ENCODE results near the gene LCORL.

The LCORL gene

DNA sequence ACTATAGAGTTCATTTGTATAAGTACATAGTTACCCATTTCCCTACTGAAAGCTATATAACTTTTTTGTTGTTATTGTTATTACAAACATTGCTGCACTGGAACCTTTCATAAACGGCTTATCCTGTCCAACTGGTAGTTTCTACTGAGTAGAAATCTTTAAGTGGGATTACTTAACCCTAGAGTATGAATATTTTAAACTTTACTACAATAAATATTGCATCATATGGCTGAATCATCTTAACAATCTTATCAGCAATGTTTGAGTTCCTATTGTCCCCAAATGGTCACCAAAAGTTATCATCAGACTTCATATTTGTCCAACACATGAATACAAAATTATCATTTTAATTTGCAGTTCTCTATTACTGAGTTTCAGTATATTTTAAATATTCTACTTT lies 40.5 kb downstream of the LCORL start:
- H3K36me3 Mint-ChIP-seq: peaks cover 23% of the 10 kb centered on the region
- no peaks in the 10 kb centered on the region for H3K27me3 Mint-ChIP-seq
- no peaks in the 10 kb centered on the region for H3K4me1 Mint-ChIP-seq
- H3K4me3 Mint-ChIP-seq: no peak overlapping the region
- no peak overlapping the region for H3K27ac Mint-ChIP-seq
- H3K9me3 Mint-ChIP-seq: peaks cover 28% of the 10 kb centered on the region
- no peak for ATAC-seq

DNA sequence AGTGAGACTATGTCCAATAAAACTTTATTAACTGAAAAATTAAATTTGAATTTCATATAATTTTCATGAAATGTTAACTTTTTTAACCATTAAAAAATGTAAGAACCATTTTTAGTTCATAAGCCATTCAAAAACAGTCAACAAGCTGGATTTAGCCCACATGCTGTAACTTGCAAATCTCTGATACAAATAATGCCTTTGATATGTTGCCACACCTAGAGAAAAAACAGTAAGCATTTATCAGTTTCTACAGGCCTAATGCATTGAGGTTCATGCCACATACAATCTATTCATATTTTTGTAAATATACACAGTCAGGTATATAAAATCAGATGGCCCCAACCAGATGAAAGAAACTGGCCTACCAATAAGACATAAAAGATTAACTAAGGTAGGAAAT lies 52.8 kb downstream of the LCORL start:
- Mint-ChIP-seq H3K4me1 (no peaks in the 10 kb centered on the region), H3K27me3 (no peaks in the 10 kb centered on the region), H3K36me3 (peaks cover 6% of the 10 kb centered on the region), H3K4me3 (no peak overlapping the region), H3K27ac (no peak overlapping the region), H3K9me3 (no peaks in the 10 kb centered on the region)
- ATAC-seq: no peak

DNA sequence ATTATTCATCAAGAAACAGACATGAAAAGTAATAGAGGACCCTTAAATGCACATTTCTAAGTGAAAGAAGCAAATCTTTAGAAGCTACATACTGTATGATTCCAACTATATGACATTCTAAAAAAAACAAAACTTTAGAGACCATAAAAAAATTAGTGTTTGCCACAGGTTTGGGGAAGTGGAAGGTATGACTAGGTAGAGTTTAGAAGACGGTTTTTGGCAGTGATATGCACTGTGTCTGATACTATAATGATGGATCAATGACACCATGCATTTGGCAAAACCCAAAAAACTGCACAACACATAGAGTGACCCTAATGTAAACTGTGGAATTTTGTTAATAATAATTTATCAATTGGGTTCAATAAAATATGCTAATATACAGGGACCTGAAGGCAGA lies 54.5 kb downstream of the LCORL start:
- Mint-ChIP-seq H3K4me3 (no peak overlapping the region), H3K27me3 (no peaks in the 10 kb centered on the region), H3K9me3 (no peaks in the 10 kb centered on the region), H3K27ac (no peak overlapping the region), H3K36me3 (peaks cover 6% of the 10 kb centered on the region), H3K4me1 (no peaks in the 10 kb centered on the region)
- ATAC-seq: no peak

DNA sequence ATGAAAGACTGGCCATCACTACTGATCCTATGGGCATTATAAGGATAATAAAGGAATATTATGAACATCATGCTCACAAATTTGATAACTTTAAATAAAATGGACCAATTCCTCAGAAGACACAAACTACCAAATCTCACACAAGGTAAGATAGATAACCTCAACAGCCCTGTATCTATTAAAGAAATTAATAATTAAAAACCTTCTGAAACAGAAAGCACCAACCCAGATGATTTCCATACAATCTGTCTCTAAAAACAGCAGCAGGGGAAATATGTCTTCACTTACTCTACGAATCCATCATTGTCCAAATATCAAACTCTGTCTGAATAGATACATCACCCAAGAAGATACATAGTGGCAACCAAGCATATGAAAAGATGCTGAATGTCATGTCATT lies 55.2 kb downstream of the LCORL start:
- Mint-ChIP-seq H3K27me3 (no peaks in the 10 kb centered on the region), H3K27ac (no peak overlapping the region), H3K9me3 (no peaks in the 10 kb centered on the region), H3K36me3 (peaks cover 6% of the 10 kb centered on the region), H3K4me1 (no peaks in the 10 kb centered on the region), H3K4me3 (no peak overlapping the region)
- no peak for ATAC-seq

DNA sequence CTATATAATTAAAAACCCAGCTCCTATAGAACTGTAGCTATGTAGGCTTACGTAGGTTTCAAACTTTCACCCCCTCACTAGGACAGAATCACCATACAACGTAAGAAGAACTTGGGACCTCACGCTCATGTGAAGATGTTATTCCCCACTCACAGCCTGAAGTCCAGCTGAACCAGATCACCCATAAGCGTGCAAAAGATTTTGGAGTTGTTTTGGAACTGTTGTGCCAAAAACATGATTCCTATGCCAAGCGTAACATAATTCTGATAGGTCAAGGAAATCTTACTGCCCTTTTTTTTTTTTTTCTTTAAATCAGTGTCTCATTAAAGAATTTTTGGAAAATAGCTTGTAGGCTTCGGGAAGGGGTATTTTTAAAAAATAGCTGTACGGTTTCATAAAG lies 57.0 kb downstream of the LCORL start:
- H3K4me3 Mint-ChIP-seq: no peak overlapping the region
- H3K36me3 Mint-ChIP-seq: peaks cover 4% of the 10 kb centered on the region
- H3K27me3 Mint-ChIP-seq: no peaks in the 10 kb centered on the region
- no peaks in the 10 kb centered on the region for H3K4me1 Mint-ChIP-seq
- H3K9me3 Mint-ChIP-seq: no peaks in the 10 kb centered on the region
- H3K27ac Mint-ChIP-seq: no peak overlapping the region
- ATAC-seq: no peak

DNA sequence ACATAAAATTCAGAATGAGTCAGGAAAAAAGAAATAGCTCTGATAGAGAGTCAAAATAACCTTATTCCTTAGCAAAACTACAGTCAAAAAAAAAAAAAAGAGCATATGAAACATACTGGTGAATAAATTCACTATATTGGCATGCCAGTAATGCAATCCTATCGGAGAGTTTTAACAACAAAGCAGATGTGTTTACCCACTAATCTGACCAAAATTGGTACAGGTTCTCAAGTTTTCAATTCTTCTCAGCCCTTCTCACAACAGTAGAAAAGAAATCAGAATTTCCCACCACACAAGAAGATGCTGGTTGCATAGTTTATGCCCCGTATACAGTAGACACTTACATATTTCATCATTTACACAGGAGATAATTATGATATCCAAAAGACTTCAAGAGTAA lies 59.4 kb downstream of the LCORL start:
- Mint-ChIP-seq H3K27me3 (no peaks in the 10 kb centered on the region), H3K4me1 (no peaks in the 10 kb centered on the region), H3K4me3 (no peak overlapping the region), H3K9me3 (peaks cover 2% of the 10 kb centered on the region), H3K36me3 (peaks cover 19% of the 10 kb centered on the region), H3K27ac (no peak overlapping the region)
- no peak for ATAC-seq

DNA sequence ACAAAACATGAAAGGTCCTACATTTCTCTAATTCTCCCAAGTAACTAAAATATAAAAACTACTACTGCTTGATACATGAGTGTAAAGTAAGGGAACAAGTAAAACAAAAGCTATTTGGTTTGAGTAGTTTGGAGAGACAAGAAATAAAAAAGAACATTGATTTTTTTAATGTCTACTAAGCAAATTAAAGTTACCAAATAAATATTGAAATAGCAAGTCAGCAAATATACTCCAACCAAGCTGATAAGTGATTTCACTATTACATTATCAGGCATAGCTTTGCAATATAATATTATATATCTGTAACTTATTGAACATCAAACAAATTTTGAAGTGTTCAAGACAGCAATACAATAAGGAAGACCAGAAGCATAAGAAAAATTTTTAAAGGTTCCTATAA lies 60.3 kb downstream of the LCORL start:
- Mint-ChIP-seq H3K27me3 (no peaks in the 10 kb centered on the region), H3K4me3 (no peak overlapping the region), H3K4me1 (no peaks in the 10 kb centered on the region), H3K9me3 (peaks cover 7% of the 10 kb centered on the region), H3K27ac (no peak overlapping the region), H3K36me3 (peaks cover 29% of the 10 kb centered on the region)
- ATAC-seq: no peak

DNA sequence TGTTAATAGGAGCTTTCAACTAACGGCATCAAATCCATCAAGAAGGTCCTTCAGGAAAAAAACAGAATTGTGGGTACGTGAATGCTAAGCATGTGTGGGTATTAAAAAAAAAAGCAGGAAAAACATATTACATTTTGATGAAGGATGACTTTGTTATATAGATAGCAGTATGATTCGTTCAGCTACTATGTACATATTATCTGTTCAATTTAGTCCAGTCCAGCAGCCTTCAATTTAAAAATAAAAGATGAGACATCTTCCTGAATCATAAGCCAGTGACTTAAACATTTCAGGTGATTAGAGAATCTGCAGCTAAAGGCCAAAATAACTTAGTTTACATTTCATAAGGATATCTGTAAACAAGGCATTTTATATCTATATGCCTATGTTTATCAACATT lies 63.4 kb downstream of the LCORL start:
- ATAC-seq: no peak
- H3K36me3 Mint-ChIP-seq: peaks cover 59% of the 10 kb centered on the region
- H3K27ac Mint-ChIP-seq: no peak overlapping the region

DNA sequence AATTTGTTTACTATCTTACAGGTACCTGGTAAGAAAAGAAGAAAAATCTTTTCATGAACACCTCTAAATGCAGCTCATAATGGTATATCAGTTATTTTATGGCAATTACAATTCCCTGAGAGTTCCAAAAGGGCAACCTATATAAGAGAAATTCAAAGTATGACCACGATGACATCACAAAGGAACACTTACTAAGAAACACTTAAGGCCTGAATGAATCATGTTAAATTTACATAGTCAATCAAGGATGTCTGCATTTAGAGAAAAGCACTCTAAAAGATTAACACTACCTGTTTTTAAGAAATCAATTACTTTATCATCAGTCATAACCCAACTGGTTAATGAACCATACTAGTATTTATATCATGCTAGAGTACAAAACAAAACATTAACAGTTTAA lies 63.9 kb downstream of the LCORL start:
- Mint-ChIP-seq H3K27ac (no peak overlapping the region), H3K27me3 (no peaks in the 10 kb centered on the region), H3K4me1 (no peaks in the 10 kb centered on the region), H3K36me3 (peaks cover 64% of the 10 kb centered on the region), H3K9me3 (peaks cover 9% of the 10 kb centered on the region), H3K4me3 (no peak overlapping the region)
- no peak for ATAC-seq

More for the DNA sequence above, 63.4 kb downstream of the LCORL start:
- Mint-ChIP-seq H3K27me3 (no peaks in the 10 kb centered on the region), H3K9me3 (peaks cover 9% of the 10 kb centered on the region), H3K4me1 (no peaks in the 10 kb centered on the region), H3K4me3 (no peak overlapping the region)

DNA sequence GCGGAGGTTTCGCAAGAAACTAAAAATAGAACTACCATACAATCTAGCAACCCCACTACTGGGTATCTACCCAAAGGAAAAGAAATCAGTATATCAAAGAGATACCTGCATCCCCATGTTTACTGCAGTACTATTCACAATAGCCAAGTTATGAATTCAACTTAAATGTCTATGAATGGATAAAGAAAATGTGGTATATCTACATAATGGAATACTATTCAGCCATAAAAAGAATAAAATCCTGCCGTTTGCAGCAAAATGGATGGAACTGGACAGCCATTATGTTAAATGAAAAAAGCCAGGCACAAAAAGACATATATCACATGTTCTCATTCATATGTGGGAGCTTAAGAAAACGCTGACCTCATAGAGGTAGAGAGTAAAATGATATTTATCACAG lies 65.3 kb downstream of the LCORL start:
- Mint-ChIP-seq H3K4me3 (no peak overlapping the region), H3K36me3 (peaks cover 71% of the 10 kb centered on the region), H3K27me3 (no peaks in the 10 kb centered on the region), H3K27ac (no peak overlapping the region), H3K4me1 (no peaks in the 10 kb centered on the region), H3K9me3 (peaks cover 9% of the 10 kb centered on the region)
- ATAC-seq: no peak

DNA sequence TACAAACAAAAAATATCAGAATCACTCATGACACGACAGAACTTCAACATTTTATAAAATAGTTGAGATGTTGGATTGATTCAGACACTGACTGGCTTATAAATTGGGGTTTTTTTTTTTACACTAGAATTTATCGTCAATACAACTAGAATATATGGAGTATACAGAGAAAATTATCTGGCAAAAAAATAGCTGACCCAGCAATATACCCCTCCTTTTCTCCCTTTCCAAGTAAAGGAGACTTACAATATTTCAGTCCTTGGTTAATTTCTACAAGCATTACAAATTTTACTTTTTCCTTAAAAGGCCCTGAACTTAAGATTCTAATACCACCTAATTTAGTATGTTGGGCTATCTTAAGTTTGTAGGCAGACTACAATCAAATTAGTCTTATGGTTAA lies 76.3 kb downstream of the LCORL start:
- Mint-ChIP-seq H3K4me1 (peaks cover 6% of the 10 kb centered on the region), H3K27ac (no peak overlapping the region), H3K4me3 (no peak overlapping the region), H3K27me3 (no peaks in the 10 kb centered on the region), H3K9me3 (no peaks in the 10 kb centered on the region), H3K36me3 (peaks cover 27% of the 10 kb centered on the region)
- ATAC-seq: no peak

DNA sequence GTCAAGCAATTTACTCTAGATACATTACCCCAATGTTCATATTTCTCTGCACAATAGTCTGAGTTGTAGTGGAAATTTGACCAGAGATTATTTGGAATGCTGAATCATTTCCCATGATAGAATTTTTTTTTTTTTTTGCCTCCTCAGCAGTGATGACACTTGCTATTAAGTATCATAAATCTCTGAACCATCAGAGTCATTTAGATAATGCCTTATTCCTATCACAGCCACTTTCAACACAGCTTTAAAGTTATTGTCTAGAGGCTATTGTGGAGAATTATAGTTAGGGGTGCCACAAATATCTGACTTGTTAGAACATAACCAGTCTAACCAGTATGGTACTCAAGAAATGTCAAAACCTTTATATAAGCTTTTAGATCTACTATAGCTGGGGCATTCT lies 79.8 kb downstream of the LCORL start:
- no peak for ATAC-seq
- Mint-ChIP-seq H3K27ac (no peak overlapping the region), H3K9me3 (no peaks in the 10 kb centered on the region), H3K36me3 (peaks cover 27% of the 10 kb centered on the region), H3K27me3 (no peaks in the 10 kb centered on the region), H3K4me1 (no peaks in the 10 kb centered on the region), H3K4me3 (no peak overlapping the region)

DNA sequence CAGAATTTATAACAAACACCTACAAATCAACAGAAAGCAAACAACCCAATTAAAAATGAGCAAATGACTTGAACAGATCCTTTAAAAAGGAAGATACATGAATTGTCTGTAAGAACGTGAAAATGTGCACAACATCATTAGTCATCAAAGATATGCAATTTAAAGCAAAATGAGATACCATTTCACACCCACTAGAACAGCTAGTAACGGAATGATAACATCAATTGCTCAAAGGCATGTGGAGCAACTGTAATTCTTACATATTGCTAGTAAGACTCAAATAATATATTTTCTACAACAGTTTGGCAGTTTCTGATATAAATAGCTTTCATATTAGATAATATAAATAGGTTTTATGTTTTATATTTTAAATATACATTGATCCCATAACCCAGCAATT lies 82.5 kb downstream of the LCORL start:
- Mint-ChIP-seq H3K27me3 (no peaks in the 10 kb centered on the region), H3K27ac (no peak overlapping the region), H3K4me3 (no peak overlapping the region), H3K4me1 (no peaks in the 10 kb centered on the region), H3K36me3 (peaks cover 43% of the 10 kb centered on the region), H3K9me3 (peaks cover 3% of the 10 kb centered on the region)
- no peak for ATAC-seq

DNA sequence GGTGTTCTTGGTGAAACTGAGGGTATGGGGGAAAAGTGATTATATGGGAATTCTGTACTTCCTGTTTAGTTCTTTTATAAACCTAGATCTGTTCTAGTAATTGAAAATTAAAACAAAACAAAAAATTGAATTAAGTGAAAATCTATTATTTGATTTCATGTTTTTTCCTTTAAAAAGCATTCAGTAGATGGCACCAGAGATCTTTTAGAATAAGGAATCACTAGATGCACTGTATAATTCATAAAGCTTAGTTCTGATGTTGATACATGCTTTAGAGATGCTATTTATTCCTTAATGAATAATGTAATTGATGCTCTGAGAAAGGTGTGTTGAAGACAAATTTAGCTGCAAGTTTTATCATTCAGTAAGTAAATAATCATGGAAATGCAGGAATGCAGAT lies 87.3 kb downstream of the LCORL start:
- no peak overlapping the region for H3K4me3 Mint-ChIP-seq
- no peaks in the 10 kb centered on the region for H3K27me3 Mint-ChIP-seq
- H3K36me3 Mint-ChIP-seq: peaks cover 65% of the 10 kb centered on the region
- ATAC-seq: no peak
- H3K4me1 Mint-ChIP-seq: no peaks in the 10 kb centered on the region
- H3K27ac Mint-ChIP-seq: no peak overlapping the region
- peaks cover 12% of the 10 kb centered on the region for H3K9me3 Mint-ChIP-seq

DNA sequence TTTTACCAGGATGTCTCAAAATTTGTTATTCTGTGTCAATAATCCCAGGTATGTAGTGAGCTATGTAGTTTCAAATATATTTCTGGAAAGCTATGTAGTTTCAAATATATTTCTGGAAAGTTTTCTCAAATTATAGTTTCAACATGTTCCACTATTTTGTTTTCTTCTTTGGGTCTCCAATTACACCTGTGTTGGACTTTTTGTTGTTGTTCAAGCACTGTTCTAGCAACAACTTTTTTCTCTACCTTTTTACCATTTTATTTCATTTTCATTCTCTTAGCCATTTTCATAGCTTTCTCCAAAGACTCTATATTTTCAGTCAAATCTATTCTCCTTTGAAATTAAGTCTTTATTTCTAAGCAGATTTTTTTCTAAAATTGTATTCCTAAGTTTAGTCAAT lies 88.4 kb downstream of the LCORL start:
- Mint-ChIP-seq H3K4me3 (no peak overlapping the region), H3K36me3 (peaks cover 62% of the 10 kb centered on the region), H3K27me3 (no peaks in the 10 kb centered on the region), H3K9me3 (peaks cover 12% of the 10 kb centered on the region), H3K27ac (no peak overlapping the region), H3K4me1 (no peaks in the 10 kb centered on the region)
- ATAC-seq: no peak

DNA sequence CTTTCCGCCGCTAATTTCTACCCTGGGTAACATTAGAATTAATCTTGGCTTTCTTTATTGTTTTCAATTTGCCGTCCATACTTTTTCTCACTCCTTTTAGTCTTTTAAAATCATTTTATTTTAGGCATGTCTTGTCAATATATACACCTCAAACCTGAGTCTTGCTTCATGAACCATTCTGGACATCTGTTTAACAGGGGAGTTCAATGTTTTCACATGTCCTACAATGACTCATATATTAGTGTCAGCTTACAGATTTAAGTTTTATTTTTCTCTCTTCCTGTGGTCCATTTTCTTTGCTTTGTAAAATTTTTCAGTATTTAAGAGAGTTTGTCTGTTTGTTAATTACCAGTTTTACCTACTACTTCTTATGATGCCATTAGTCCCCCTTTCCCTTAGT lies 89.5 kb downstream of the LCORL start:
- H3K9me3 Mint-ChIP-seq: peaks cover 12% of the 10 kb centered on the region
- peaks cover 56% of the 10 kb centered on the region for H3K36me3 Mint-ChIP-seq
- H3K4me1 Mint-ChIP-seq: no peaks in the 10 kb centered on the region
- ATAC-seq: no peak
- H3K27me3 Mint-ChIP-seq: no peaks in the 10 kb centered on the region
- H3K4me3 Mint-ChIP-seq: no peak overlapping the region
- no peak overlapping the region for H3K27ac Mint-ChIP-seq

DNA sequence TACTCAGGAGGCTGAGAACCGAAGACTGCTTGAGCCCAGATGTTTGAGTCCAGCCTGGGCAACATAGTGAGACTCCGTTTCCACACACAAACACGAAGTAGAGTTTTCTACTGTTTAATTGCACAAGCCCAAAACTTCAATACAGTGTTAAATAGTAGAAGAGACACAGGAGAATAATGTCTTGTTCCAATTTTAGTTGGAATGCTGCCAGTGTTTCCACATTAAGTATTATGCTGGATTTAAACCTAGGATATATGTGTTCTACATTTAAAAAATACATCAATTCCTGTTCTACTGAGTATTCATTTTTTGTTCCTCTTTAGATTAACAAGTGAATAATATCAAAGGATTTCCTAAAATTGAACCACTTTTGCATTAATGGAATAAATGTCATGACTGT lies 91.3 kb downstream of the LCORL start:
- no peak overlapping the region for H3K4me3 Mint-ChIP-seq
- H3K36me3 Mint-ChIP-seq: peaks cover 53% of the 10 kb centered on the region
- H3K27ac Mint-ChIP-seq: no peak overlapping the region
- no peaks in the 10 kb centered on the region for H3K27me3 Mint-ChIP-seq
- H3K4me1 Mint-ChIP-seq: no peaks in the 10 kb centered on the region
- no peak for ATAC-seq
- H3K9me3 Mint-ChIP-seq: peaks cover 9% of the 10 kb centered on the region

Measured in stimulated activated memory B cell treated with anti-CD40 and anti-IgM and Interleukin-4, amounts not matched to agents 10 μg/mL and 1 μg/mL and 100 μg/mL, for 72 hours (primary cell).